CD4-positive, alpha-beta T cell treated with Interferon gamma for 1 hour (primary cell): ENCODE results near the gene GPR158.
"Not testable (repeated sequence)": the region's sequence is repeated elsewhere in the genome, so short reads cannot be mapped to it uniquely, and the experiment has no call there.

Experiments
- DNase-seq: peaks from one replicate; pipeline ENCODE4 v3.0.0-alpha.2; 2020

The GPR158 gene

DNA sequence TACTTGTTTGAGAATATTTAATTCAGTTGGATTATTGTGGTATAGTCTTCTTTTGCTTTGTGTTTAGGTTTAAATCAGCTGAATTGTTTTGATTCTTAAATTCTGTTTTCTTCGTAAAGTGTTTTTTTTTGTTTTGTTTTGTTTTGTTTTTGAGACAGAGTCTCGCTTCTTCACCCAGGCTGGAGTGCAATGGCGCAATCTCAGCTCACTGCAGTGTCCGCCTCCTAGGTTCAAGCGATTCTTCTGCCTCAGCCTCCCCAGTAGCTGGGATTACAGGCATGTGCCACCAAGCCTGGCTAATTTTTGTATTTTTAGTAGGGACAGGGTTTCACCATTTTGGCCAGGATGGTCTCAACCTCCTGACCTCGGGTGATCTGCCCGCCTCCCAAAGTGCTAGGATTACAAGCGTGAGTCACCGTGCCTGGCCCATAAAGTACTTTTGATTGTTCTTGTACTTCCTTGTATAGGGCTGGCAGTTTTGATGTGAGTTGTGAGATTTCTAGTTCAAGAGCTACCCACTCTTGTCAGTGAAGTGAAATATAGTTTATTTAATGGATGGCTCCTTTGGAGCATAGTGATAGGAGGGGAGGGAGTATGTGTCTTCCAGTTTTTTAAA is 142.9 kb downstream of the GPR158 start:
- not testable (repeated sequence) for DNase-seq

DNA sequence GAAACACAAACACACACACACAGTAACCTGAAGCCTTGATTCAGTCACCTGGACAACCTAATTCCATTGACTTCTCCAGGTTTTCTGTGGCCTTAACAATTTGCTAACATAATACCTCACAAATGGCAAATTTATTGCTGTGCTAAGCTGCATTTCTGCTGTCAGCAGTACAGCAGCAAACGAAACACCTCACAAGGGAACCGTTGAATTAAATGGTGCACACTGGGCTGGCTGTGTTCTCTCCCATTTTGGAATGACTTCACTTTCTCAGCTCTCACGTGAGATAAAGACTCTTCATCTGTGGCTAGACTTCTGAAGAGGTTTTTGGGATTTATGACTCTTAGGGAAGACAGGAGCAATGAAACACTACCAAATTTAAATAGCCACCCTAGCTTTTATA is 152.5 kb downstream of the GPR158 start:
- DNase-seq = no peak

DNA sequence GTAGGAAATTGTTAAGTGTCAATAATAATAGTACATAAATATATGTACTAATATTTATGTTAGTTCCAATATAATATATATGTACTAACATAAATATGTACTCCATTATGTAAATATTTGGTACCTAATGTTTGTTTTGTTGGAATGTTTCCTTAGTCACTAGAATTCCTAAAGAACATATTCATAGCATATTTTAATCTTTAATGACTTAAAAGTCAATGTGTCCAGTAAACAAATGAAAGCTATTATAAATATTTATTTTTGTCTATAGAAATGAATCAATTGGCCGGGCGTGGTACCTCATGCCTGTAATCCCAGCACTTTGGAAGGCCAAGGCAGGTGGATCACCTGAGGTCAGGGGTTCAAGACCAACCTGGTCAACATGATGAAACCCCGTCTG is 153.6 kb downstream of the GPR158 start:
- DNase-seq = no peak

DNA sequence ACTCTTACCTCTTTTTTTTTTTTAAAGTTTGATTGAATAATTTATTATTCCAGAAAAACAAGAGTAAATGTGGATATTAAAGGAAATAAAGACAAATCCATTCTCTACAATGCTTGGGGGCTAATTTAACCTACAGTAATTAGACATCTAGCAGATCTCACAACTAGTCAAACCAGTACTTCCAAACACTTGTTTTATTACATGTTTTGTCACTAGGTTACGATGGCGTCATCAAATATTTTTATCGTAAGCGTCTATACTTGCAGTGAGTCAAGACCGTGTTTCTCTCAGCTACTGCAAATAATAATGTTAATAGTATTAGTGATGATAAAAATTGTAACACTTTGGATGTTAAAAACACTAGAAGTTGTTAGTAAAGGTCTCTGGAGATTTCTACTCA is 154.8 kb downstream of the GPR158 start:
- DNase-seq = not testable (repeated sequence)

DNA sequence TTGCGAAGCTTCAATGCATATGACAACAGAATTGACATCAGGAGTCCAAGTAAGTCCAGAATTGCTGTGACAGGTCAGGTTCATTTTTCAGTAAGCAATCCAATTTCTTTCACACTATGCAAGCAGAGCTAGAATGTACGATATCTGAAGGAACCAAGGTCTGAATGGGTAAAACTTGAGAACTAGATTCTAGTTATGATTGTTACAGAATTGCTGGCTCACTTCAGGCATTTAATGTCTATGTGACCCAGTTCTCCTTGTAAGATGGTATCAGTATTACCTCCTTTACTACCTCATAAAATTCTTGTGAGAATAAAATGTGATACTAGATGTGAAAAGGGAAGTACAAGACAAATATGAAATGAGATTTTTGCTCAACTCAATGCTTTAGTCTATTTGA is 159.6 kb downstream of the GPR158 start:
- DNase-seq = no peak

DNA sequence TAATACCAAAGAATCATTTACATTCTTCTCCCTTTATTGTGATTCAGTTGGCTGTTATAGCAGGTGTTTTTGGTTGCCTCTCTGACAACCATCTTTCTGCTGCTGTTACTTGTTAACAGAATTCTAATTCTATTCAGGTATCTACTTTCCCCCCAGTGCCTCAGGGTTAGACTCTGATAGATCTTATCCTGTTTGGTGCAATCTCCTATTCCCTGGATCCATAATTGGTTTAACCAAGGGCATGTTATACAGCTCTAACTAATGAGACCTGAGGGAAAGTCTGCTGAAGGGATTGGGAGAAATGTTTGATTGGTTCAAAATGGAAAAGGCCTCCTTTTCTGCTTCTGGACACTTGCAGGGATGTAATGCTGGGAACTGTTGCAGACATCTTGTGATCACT is 161.5 kb downstream of the GPR158 start:
- DNase-seq = no peak

- no peak for DNase-seq
Observed at GRCh38 chr10:25338271-25338670, 163.5 kb downstream of the GPR158 start.

GRCh38 chr10:25339966-25340365 is 165.2 kb downstream of the GPR158 start:
- DNase-seq = no peak

DNA sequence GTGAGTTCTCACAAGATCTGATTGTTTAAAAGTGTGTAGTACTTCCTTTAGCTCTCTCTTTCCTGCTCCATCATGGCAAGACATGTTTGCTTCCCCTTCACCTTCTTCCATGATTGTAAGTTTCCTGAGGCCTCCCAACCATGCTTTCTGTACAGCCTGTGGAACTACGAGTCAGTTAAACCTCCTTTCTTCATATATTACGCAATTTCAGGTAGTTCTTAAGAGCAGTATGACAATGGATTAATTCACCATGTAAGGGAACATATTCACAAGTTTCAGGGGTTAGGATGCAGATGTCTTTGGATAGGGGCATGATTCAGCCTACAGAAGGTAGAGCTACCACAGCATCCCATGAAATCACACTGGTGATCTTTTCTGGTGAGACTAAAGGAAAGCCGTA is 174.7 kb downstream of the GPR158 start:
- no peak for DNase-seq

DNA sequence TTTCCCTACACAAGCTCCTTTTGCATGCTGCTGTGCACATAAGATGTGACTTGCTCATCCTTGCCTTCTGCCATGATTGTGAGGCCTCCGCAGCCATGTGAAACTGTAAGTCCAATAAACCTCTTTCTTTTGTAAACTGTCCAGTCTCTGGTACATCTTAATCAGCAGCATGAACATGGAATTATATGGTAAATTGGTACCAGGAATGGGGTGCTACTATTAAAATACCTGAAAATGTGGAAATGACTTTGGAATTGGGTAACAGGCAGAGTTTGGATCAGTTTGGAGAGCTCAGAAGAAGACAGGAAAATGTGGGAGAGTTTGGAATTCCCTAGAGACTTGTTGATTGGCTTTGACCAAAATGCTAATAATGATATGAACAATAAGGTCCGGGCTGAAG is 181.8 kb downstream of the GPR158 start:
- no peak for DNase-seq

- no peak for DNase-seq
Observed at GRCh38 chr10:25357269-25357668, 182.5 kb downstream of the GPR158 start.

GRCh38 chr10:25382029-25382810 is 207.4 kb downstream of the GPR158 start:
- no peak for DNase-seq

DNA sequence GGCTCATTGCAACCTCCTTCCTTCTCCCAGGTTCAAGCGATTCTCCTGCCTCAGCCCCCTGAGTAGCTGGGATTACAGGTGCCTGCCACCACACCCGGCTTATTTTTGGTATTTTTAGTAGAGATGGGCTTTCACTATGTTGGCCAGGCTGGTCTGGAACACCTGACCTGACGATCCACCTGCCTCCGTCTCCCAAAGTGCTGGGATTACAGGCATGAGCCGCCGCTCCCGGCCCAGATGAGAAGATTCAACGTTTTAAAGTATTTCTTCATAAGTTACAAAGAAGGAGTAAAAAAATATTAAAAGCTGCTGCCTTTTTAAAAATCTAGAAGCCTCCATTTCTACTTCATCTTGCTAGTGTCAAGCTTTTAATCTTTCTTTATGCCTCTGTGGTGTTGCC is 208.1 kb downstream of the GPR158 start:
- not testable (repeated sequence) for DNase-seq

DNA sequence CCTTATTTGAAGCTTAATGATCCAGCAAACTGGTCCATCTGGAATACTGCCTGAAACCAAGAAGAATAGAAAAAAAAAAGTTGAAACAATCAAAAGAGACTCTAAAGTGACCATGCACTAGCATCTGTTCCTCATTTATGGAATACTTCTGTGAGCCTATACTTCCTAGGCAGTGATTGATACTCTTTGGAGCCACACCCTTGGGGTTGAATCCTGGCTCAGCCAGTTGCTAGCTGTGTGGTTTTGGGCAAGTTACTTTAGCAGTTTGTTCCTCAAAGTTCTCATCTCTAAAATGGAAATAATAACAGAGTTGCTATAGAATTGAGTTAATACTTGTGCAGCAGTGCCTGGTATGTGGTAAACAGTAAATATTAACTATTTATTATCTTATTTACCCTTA is 208.9 kb downstream of the GPR158 start:
- DNase-seq = no peak

DNA sequence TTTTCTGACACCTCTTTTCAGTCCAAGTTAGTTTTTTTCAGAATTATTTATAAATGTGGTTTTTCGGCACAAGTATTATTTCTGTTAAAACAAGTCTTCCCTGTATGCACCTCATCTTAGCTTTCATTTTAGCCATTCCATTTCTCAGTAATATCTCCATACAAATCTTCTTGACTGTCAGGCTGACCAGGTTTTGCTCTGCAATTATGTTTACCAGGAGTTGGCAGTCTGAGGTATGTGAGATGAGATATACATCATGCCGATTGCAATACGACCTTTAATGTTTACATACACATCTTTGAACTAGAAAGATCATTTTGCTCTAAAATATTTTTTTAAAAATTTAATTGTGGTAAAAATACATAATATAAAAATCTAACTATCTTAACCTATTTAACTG is 209.8 kb downstream of the GPR158 start:
- DNase-seq = no peak

DNA sequence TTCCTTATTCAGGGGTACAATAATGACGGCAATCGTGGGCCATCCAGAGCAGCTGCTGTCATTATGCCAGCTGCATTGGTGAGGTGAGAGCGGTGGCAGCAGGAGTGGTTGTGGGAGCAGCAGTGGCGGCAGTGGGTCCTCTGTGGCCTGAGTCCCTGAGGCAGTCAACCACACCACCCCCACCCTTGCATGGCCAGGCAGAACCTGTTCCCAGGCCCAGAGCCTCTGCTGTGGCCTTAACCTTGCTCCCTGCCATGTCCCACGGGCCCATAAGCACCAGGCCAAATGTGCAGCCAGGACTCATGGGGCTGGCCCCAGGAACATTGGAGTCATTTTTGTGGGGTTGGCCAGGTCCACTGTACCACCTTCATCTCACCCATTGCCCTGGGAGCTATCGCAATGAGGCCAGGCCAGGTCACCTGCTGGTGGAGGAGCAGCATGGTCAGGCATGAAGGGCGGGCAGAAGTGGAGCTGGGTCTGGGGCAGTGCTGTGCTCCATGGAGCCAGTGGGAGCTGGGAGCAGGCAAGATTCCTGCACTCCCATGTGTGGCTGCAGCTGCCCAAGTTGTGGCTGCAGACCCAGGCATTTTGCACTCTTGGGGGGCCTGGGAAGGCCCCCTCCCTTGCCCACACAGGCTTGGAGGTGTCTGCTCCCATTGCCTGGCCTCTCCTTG is 213.5 kb downstream of the GPR158 start:
- DNase-seq = no peak

- no peak for DNase-seq
Observed at GRCh38 chr10:25388862-25389206, 214.0 kb downstream of the GPR158 start.

DNA sequence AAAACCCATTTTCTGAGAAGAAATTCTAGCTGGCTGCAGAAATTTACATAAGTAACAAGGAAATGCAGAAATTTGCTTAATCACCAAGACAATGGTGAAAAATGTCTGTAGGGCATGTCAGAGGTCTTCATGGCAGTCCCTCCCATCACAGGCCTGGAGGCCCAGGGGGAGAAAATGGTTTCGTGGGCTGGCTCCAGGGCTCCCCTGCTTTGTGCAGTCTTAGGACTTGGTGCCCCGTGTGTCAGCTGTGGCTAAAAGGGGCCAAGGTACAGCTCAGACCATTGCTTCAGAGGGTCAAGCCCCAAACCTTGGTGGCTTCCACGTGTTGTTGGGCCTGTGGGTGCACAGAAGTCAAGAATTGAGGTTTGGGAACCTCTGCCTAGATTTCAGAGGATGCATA is 215.9 kb downstream of the GPR158 start:
- DNase-seq = no peak

- no peak for DNase-seq
Observed at GRCh38 chr10:25392132-25392531, 217.3 kb downstream of the GPR158 start.

- no peak for DNase-seq
Observed at GRCh38 chr10:25393621-25394020, 218.8 kb downstream of the GPR158 start.

- DNase-seq = no peak
Observed at GRCh38 chr10:25398680-25399079, 223.9 kb downstream of the GPR158 start.

GRCh38 chr10:25405871-25406270 is 231.1 kb downstream of the GPR158 start:
- DNase-seq = no peak

DNA sequence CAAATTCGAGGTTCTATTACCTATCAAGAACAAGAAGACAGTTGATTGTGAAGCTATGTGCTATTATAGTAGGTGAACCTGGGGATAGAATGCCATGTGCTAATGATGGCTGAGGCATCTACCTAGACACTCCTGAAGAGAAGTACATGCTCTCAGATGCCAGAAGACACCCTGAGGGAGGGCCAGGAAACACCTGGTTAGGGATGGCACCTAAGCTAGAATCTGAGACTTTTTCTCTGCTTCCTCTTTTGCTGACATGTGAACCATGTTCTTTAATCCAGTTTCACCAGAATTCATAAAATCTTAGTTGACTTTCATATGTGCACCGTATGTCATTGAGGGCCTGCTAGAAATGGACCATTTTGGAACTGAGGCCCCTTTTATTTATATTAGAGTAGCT is 242.8 kb downstream of the GPR158 start:
- no peak for DNase-seq

DNA sequence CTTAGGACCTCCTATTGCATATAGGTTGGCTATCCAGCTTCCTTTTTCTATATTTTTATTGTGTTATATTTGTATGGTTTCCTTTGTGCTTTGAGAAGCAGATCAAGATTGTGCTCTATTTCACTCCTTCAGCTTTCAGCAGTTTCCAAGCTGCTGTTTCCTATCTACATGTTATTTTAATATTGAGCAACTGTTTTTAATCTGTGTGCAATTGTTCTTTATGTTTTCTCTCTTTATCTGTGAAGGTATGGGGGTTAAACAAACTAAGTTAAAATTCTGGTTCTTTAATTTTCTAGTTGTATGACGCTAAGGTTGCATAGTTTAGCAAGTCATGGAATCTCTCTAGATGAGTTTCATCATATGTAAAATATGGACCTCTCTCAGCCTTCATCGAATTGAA is 251.0 kb downstream of the GPR158 start:
- DNase-seq = no peak
